Esophagus squamous epithelium (tissue), 5 donors: ENCODE results near the gene KBTBD3. TPM values are rescaled to one million over a fixed set of nuclear protein-coding genes. Genes with fewer than 3 reads are reported as not detected.
A peak's percentile ranks its signal among the peaks of the same experiment; 100 is the strongest.

Experiments
- DNase-seq: peaks from one replicate; lab custom pipeline; 2025; lab: John Stamatoyannopoulos, UW
- H3K27ac ChIP-seq, 4 donors: fragments of 200-600 bp; sonication (generic); one replicate each; pipeline ENCODE4 v1.5.1; 2016 to 2019; ENCODE audit warnings: mild to moderate bottlenecking in 1 of 4
- H3K27me3 ChIP-seq, 4 donors: fragments of 200-600 bp; sonication (generic); 1 replicate in 3 of 4; 2 replicates in 1 of 4; pipeline versions ENCODE4 v1.5.1 to v1.6.0; 2017 to 2021; ENCODE audit warnings: antibody characterized with exemption in 1 of 4
- H3K36me3 ChIP-seq, 3 donors: fragments of 200-600 bp; sonication (generic); one replicate each; pipeline ENCODE4 v1.5.1; 2016 to 2019
- H3K4me1 ChIP-seq, 3 donors: fragments of 200-600 bp; sonication (generic); one replicate each; pipeline ENCODE4 v1.5.1; 2017 to 2019
- H3K4me3 ChIP-seq, 4 donors: fragments of 200-600 bp; sonication (generic); 1 replicate in 3 of 4; 2 replicates in 1 of 4; pipeline ENCODE4 v1.5.1; 2016 to 2019; ENCODE audit warnings: mild to moderate bottlenecking in 2 of 4, moderate library complexity in 1 of 4
- H3K9me3 ChIP-seq, 3 donors: fragments of 200-600 bp; sonication (generic); one replicate each; pipeline ENCODE4 v1.5.1; 2016 to 2019
- CTCF ChIP-seq, 6 experiments: fragments of 450-650 bp in 4 of 6; fragments of 200-600 bp in 2 of 6; sonication (generic) in 2 of 6; IDR thresholded peaks; one replicate each; pipeline ENCODE4 v1.5.1; 2016 to 2019; ENCODE audit warnings: antibody characterized with exemption in 6 of 6, mild to moderate bottlenecking in 4 of 6, moderate library complexity in 4 of 6
- POLR2A ChIP-seq, 4 donors: fragments of 450-650 bp; IDR thresholded peaks; one replicate each; pipeline ENCODE4 v1.6.1; 2017; ENCODE audit warnings: antibody characterized with exemption in 4 of 4, mild to moderate bottlenecking in 4 of 4, moderate library complexity in 3 of 4
- WGBS, 2 donors: methylation state at CpG; one replicate each; pipeline ENCODE4 v1.1.5; 2018; 5-methylcytosine and 5-hydroxymethylcytosine counted together
- intact Hi-C: fragments of 100-400 bp; cut with DNase I; formaldehyde crosslinking; loops from one replicate; pipeline ENCODE4 v1.15.0; 2022
- total RNA-seq, 4 donors: library from RNA; depleted of rRNA; stranded (reverse); fragments of >200 nt; gene quantifications; one replicate each; pipeline ENCODE4 v1.1.0, GENCODE V29; 2016
- donor health status: DM: yes; HTN: yes; CAD: no.

The KBTBD3 gene
- total RNA-seq, 4 donors from 2014 or later, result 0.70 to 5.5 (median 2.4) TPM

- Histone ChIP-seq H3K27ac (peak overlapping the region; percentile 65 to 83 (median 78)), H3K4me3 (peak overlapping the region; percentile 78 to 96 (median 80)), H3K4me1 (peaks cover 0 to 41% (median 9%) of the 10 kb centered on the region in 3 donors), H3K27me3 (no peaks in the 10 kb centered on the region), H3K9me3 (no peaks in the 10 kb centered on the region), H3K36me3 (no peaks in the 10 kb centered on the region)
- DNase-seq, result no peak
- TF ChIP-seq CTCF (IDR thresholded peaks at IDR 0.05) (no peak), POLR2A (IDR thresholded peaks at IDR 0.05) (no peak)
- 24 to 26% methylated on average over 14 to 15 of the region's 18 CpGs for WGBS, 2 donors
- intact Hi-C loops, result no loop called here
Measured at GRCh38 chr11:106021181-106021966, 55.8 kb downstream of the KBTBD3 start.

GRCh38 chr11:106017093-106017492 lies 60.1 kb downstream of the KBTBD3 start:
- Histone ChIP-seq H3K36me3 (peaks cover 0 to 4% (median 0%) of the 10 kb centered on the region in 3 donors), H3K27me3 (no peaks in the 10 kb centered on the region), H3K4me1 (peaks cover 0 to 34% (median 9%) of the 10 kb centered on the region in 3 donors), H3K27ac (no peak overlapping the region), H3K9me3 (no peaks in the 10 kb centered on the region), H3K4me3 (no peak overlapping the region)
- WGBS, 2 donors, result 65 to 81% methylated on average over 2 of the region's 2 CpGs
- TF ChIP-seq POLR2A (IDR thresholded peaks at IDR 0.05), result no peak
- TF ChIP-seq CTCF (IDR thresholded peaks at IDR 0.05), result no peak
- no peak for DNase-seq
- intact Hi-C loops, result no loop called here

- Histone ChIP-seq H3K27ac (no peak overlapping the region), H3K36me3 (peaks cover 0 to 18% (median 7%) of the 10 kb centered on the region in 3 donors), H3K27me3 (no peaks in the 10 kb centered on the region), H3K4me1 (peaks cover 0 to 17% (median 0%) of the 10 kb centered on the region in 3 donors), H3K4me3 (no peak overlapping the region), H3K9me3 (no peaks in the 10 kb centered on the region)
- WGBS, 2 donors, result 33 to 58% methylated on average over 2 of the region's 2 CpGs
- DNase-seq, result no peak
- intact Hi-C loops, result no loop called here
- TF ChIP-seq CTCF (IDR thresholded peaks at IDR 0.05) (no peak), POLR2A (IDR thresholded peaks at IDR 0.05) (no peak)
Measured at GRCh38 chr11:106015066-106015465, 62.1 kb downstream of the KBTBD3 start.

GRCh38 chr11:106014620-106015019 lies 62.5 kb downstream of the KBTBD3 start:
- Histone ChIP-seq H3K27ac (no peak overlapping the region), H3K4me1 (peaks cover 0 to 15% (median 0%) of the 10 kb centered on the region in 3 donors), H3K27me3 (no peaks in the 10 kb centered on the region), H3K4me3 (no peak overlapping the region), H3K9me3 (no peaks in the 10 kb centered on the region), H3K36me3 (peaks cover 0 to 23% (median 12%) of the 10 kb centered on the region in 3 donors)
- 74 to 86% methylated on average over 2 of the region's 2 CpGs for WGBS, 2 donors
- DNase-seq, result no peak
- intact Hi-C loops, result no loop called here
- TF ChIP-seq POLR2A (IDR thresholded peaks at IDR 0.05) (no peak), CTCF (IDR thresholded peaks at IDR 0.05) (no peak)

- no peak overlapping the region for H3K4me3 ChIP-seq
- 75 to 85% methylated on average over 2 of the region's 2 CpGs for WGBS, 2 donors
- no peak for DNase-seq
- H3K27me3 ChIP-seq, result no peaks in the 10 kb centered on the region
- no peaks in the 10 kb centered on the region for H3K9me3 ChIP-seq
- TF ChIP-seq CTCF (IDR thresholded peaks at IDR 0.05), result no peak
- no peak for TF ChIP-seq POLR2A (IDR thresholded peaks at IDR 0.05)
- no peak overlapping the region for H3K27ac ChIP-seq
- H3K4me1 ChIP-seq, result peaks cover 0 to 9% (median 0%) of the 10 kb centered on the region in 3 donors
- intact Hi-C loops, result no loop called here
- peaks cover 0 to 29% (median 12%) of the 10 kb centered on the region in 3 donors for H3K36me3 ChIP-seq
Measured at GRCh38 chr11:106014035-106014434, 63.1 kb downstream of the KBTBD3 start.
